ENCODE measurements around the gene ING1.
A peak's percentile ranks its signal among the peaks of the same experiment; 100 is the strongest.

ING1 gene

DNA sequence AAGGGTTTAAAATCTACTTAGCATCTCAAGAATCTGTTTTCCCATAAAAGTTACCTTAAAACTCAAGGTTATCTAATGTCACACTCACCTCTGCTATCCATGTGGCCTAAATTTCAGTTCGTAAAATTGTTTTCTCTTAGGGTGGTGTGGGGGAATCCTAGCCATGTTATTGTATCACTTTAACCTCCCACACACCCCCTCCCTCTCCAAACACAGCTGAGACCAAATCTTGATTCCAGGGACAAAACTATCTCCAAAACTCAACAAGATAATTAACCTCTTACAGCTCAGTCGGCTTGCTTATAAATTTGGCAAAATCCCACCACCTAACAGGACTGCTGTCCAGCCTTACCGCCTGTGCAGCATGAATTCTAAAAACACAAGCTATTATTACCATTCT, 11.4 kb upstream of the ING1 start:
- TF ChIP-seq POLR2A (IDR thresholded peaks at IDR 0.05; ENCODE audit: low read length), result no peak
- no peak for TF ChIP-seq GATA1 (IDR thresholded peaks at IDR 0.05; ENCODE audit: low read depth, low read length)
- no peak for DNase-seq

DNA sequence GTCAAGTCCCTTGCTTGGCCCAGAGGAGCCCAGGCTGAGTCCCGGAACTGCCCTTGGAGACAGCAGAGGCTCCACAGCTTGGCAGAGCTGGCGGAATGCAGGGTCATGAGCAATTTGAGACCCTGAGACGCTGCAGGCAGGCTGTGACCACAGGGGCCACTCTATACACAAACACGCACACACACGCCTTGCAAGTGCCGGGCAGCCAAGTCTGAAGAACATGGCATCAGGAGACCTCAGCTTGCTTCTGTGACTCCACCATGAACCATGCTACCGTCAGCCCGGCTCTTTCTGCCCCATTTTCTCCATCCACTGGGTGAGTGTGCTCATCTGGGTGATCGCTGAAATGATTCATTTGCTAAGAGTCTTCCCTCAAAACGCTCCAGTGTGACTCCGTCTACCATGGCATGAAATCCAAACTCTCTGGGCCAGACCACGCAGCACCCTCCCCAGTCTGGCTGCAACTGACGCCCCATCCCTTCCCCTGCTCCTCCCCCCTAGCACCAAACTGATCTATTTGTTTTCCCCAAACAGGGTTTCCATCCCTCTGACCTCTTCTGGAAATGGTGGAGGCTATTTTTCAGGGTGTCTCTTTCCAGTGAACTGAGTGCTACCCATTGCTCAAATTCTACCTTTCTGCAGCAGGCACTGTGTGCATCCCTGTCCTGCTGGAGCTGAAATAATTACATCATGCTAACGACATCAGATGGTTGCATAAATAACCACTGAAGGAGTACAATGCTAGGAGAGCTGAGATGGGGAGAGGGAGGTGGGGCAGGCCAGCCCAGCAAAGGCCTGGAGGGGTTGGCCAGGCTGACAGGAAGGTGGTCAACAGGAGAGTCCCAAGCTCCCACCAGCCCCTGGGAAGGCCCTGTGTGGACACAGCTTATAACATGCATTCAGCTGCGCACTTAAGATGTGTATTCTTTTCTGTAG, 10.6 kb upstream of the ING1 start:
- TF ChIP-seq GATA1 (IDR thresholded peaks at IDR 0.05; ENCODE audit: low read depth, low read length) (no peak), POLR2A (IDR thresholded peaks at IDR 0.05; ENCODE audit: low read length) (no peak)
- DNase-seq, result no peak

DNA sequence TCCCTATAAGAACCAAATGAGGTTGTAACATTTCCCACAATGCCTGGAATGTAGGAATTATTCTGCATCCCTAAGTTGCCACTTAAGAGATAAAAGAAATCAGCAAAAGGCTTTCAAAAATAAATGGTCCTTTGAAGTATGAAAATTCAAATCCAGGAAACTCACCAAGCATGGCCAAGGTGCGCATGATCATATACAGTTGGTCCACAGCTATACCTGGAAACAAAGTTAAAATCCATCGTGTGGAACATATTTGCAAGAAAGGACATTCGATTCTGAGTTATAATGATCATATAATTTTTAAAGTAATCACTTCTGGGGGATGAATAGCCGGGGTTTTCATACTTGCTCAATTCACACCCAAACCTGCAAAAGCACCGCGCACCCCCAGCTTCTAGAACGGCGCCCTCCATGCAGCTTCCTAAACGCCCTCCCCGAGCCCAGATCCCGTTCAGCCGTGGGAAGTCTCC, 8.1 kb upstream of the ING1 start:
- no peak for TF ChIP-seq POLR2A (IDR thresholded peaks at IDR 0.05; ENCODE audit: low read length)
- no peak for TF ChIP-seq GATA1 (IDR thresholded peaks at IDR 0.05; ENCODE audit: low read depth, low read length)
- DNase-seq, result no peak

DNA sequence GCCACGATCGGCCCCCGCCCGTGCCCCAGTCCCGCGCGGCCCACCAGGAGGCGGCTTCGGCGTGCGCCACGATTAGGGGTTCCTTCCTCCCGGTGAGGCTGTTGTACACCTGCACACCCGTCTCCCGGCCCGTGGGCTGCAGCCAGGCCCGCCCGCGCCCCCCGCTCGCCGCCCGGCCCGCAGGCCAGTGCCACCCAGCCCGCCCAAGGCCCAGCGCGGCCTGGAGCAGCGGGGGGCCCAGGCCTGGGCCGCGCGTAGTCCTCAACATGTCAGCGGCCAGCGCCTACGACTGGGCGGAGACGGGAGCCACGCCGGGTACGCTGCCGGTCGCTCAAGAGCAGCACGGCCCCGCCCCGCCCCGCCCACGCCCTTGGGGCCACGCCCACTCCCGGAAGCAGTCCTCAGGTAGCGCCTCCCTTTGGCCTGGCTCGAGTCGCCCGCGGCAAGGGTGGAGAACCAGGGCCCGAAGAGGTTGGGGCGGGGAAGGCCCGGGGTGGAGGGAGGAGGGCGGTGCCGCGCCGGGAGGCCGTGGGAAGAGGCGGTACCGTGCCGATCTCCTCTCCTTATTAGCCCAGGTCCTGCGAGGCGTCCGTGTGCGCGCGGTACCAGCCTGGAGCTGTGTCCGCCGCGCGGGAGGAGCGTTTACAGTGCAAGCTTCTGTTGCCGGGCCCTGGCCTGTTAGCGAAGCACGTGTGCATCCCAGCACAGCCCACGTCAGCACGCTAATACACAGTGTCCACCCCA, 7.5 kb upstream of the ING1 start, which contains the start of gene CARS2:
CARS2 (minus strand) TSS at position 291 of the 744 bp plus-strand sequence; CDS start at position 268, 23 bp downstream.
- DNase-seq, result peak; percentile 98 to 99
- no peak for TF ChIP-seq GATA1 (IDR thresholded peaks at IDR 0.05; ENCODE audit: low read depth, low read length)
- TF ChIP-seq POLR2A (IDR thresholded peaks at IDR 0.05; ENCODE audit: low read length), result peak; percentile 54

DNA sequence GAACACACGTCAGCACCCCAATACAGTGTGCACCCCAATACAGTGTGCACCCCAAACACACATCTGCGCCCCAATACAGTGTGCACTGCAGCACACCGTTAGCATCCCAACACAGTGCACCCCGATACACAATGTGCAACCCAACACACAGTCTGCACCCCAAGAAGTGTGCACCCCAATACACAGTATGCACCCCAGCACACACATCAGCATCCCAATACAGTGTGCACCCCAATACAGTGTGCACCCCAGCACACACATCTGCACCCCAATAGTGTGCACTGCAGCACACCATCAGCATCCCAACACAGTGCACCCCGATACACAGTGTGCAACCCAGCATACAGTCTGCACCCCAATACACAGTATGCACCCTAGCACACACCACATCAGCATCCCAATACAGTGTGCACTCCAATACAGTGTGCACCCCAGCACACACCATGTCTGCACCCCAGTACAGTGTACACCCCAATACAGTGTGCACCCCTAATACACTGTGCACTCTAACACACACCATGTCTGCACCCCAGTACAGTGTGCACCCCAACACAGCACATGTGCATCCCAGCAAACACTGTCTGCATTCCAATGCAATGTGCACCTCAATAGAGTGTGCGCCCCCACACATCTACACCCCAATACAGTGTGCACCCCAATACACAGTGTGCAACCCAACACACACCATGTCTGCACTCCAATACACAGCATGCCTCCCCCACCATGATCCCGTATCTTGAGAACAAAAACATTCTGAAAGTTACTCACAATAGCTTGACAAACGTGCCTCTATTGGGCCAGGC, 6.7 kb upstream of the ING1 start:
- no peak for TF ChIP-seq POLR2A (IDR thresholded peaks at IDR 0.05; ENCODE audit: low read length)
- DNase-seq, result no peak

DNA sequence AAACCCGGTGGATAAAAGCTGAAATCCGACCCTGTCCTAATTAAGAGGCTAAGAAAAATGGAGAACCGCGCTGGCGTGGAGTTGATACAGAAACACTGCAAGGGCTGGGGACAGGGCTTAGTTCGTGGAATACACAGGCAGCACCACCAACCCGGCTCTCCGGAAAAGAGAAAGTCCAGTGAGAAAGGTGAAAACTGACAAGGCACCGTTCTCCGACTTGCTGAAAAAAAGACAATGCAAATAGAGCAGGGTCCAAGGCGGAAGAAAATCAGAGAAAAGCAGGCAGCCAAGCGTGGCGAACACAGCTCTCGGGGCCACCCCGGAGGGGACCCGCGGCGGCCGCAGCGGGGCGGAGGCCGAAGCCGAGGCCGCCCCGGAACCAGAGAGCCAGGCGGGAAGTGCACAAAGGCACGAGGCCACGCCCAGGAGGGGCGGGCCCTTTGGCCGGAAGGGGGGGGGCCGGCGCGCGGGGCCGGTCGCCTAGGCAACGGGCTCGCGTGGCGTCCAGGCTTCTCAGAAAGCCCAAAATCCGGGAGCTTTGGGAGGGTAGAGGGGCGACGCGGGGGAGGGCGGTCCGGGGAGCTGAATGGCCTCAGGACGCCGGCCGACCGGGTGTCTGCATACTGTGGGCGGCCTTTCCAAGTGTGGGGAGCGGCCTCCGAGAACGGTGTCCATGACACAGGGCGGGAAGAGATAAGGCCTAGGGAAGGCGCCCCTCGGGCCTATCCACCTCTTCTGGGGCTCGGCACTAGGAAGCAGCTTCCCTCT, 1.2 kb upstream of the ING1 start:
- DNase-seq, result peak; percentile 91 to 93
- no peak for TF ChIP-seq GATA1 (IDR thresholded peaks at IDR 0.05; ENCODE audit: low read depth, low read length)
- TF ChIP-seq POLR2A (IDR thresholded peaks at IDR 0.05; ENCODE audit: low read length), result peak; percentile 89

DNA sequence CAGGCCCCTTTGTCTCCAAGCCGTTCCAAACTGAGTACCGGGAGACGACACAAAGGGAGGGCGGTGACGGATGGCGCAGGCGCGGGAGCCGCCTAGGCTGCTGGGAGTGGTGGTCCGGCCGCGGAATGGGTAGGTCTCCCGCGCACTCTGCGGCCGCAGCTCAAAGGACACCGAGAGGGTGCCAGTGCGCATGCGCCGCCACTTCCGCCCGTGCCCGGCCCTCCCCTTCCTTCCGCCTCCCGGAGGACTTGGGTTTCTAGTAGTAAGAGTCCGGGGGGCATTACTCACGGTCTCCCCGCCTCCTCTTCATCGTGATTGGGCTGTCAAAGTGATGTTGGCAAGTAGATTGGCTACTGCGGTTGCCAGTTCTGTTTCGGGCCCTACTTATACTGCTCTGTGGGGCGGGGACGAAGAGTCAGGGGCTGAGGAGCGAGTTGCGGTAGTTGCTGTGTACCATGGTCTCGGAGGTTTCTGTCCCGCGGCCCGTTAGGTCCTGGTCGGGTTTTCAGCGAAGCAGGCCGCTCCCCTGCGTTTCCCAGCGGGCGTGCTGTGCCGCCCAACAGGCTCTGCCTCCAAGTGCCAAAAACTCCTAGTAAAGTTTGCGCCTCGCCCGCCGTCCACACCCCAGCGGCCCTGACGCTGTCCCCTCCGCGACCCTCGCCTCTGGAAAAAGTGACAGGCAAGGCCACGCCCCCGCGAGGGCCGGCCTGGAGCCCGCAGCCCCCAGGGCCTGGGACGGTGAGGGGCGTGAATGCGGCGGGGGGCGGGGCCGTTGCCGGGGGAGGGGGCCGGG, 455 bp upstream of the ING1 start:
- DNase-seq, result peak; percentile 99 to 100
- TF ChIP-seq GATA1 (IDR thresholded peaks at IDR 0.05; ENCODE audit: low read depth, low read length) (no peak), POLR2A (IDR thresholded peaks at IDR 0.05; ENCODE audit: low read length) (peak; percentile 99)

DNA sequence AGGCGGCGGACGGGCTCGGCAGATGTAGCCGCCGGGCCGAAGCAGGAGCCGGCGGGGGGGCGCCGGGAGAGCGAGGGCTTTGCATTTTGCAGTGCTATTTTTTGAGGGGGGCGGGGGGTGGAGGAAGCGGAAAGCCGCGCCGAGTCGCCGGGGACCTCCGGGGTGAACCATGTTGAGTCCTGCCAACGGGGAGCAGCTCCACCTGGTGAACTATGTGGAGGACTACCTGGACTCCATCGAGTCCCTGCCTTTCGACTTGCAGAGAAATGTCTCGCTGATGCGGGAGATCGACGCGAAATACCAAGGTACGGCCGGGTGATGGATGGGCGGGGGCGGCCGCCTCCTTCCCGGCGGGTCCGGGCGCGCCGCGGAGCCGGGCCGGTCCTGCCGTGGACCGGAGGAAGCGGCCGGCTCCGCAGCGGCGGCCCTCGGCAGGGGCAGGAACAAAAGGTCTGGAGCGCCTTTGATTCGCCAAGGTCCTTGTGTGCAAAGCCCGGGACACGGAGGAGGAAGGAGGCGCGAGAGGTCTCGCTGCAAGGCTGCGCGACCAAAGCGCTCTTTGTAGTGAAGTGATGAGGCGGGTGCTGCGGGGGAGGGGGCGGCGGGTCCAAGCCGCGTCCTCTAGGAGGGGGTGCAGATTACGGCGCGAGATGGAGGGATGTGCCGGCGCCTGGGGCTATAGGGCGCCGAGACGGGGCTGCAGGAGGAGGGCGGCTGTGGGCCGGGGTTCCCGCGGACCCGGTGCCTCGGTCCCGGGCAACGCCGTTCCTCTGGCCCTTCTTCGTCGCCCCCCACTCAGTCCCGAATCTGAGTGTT, 689 bp downstream of the ING1 start:
- TF ChIP-seq POLR2A (IDR thresholded peaks at IDR 0.05; ENCODE audit: low read length) (no peak), GATA1 (IDR thresholded peaks at IDR 0.05; ENCODE audit: low read depth, low read length) (no peak)
- DNase-seq, result peak; percentile 72 to 81

DNA sequence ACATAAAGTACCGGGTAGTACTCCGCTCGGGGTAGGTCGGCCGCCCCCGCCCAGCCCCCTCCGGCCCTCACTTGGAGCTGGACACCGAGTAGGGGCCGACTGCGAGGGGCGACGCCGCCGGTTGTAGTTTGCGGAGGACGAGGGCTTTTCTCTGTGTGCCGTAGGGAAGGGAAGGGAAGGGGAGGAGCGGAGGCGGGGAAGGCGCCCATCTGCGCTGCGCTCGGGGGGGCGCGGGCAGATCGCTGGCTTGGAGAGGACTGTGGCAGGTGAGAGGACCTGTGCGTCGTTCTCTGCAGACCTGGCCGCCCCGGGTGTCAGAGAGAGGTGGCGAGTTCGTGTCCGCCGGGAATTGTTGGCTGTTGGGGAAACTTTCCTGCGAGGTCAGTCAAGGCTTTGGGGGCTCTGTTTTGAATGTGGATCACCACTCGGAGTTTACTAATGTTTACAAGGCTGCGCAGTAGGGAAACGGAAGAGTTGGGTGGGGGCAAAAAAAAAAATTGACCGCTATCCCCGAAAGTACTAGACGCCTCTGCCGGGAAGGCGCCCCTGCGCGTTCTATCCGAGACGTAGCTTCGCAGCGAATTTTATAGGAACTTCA, 1.4 kb downstream of the ING1 start:
- TF ChIP-seq POLR2A (IDR thresholded peaks at IDR 0.05; ENCODE audit: low read length) (peak; percentile 100), GATA1 (IDR thresholded peaks at IDR 0.05; ENCODE audit: low read depth, low read length) (no peak)
- peak; percentile 82 to 89 for DNase-seq

DNA sequence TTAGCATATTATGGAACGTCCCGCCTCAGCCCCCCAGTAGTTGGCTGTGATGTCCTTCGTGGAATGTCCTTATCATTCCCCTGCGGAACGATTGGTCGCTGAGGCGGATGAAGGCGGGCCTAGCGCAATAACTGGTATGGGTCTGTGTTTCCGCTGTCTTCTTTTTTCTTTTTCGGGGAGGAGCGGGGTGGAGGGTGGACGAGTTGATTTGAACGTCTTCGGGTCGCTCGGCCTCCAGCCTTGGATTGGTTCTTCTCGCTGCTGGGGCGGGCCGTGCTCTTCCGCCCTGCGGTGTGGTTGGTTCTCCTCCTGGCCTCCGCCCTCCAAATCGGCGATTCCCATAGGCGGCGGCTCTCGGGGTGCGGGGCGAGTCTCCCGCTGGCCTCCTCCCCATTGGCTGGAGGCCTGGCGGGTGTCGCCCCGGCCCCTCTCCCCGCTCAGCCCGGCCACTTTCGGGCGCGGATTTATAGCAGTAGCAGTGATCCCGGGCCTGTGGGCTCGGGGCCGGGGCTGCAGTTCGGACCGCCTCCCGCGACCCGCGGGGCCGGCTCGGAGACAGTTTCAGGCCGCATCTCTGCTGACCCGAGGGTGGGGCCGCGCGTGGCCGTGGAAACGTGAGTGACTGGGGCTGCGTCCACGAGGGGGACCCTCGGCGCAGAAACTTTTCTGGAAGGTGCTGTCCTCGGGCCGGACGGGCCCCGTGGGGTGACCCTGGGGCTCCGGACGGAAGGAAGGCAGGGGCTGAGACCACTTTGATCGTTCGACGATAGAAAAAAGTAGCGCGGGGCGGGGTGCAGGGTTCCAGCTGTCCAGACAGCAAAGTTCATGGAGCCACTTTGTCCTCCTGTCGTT, 2.1 kb downstream of the ING1 start:
- TF ChIP-seq POLR2A (IDR thresholded peaks at IDR 0.05; ENCODE audit: low read length), result peak; percentile 14
- no peak for TF ChIP-seq GATA1 (IDR thresholded peaks at IDR 0.05; ENCODE audit: low read depth, low read length)
- DNase-seq, result peak; percentile 99

Data from erythroblast (primary cell).